GM23248 (cell line): ENCODE results near the gene TEAD1.

Experiments
- EZH2 ChIP-seq: fragments of 200-600 bp; sonication (generic); IDR thresholded peaks from 2 replicates; pipeline ENCODE4 v1.6.1; 2018; ENCODE audit warnings: antibody characterized with exemption, mild to moderate bottlenecking; ENCODE audit not compliant: insufficient read depth, poor library complexity, severe bottlenecking
- EZH2phosphoT487 ChIP-seq: fragments of 200-600 bp; sonication (generic); IDR thresholded peaks from 2 replicates; pipeline ENCODE4 v1.6.1; 2018; ENCODE audit warnings: antibody characterized with exemption, moderate library complexity, mild to moderate bottlenecking, low read depth; ENCODE audit not compliant: insufficient read depth

GRCh38 chr11:12918667-12919066 lies 244.4 kb downstream of the TEAD1 start:
- TF ChIP-seq EZH2 (no peak), EZH2phosphoT487 (no peak)
